Stimulated activated CD8-positive, alpha-beta memory T cell treated with anti-CD3 and anti-CD28 coated beads, Interleukin-12 subunit alpha, Interleukin-12 subunit beta, amount 100 ng/mL, for 24 hours (primary cell): ENCODE results near the gene THOC3.
"Not testable (repeated sequence)": the region's sequence is repeated elsewhere in the genome, so short reads cannot be mapped to it uniquely, and the experiment has no call there.

ENCODE experiments used
- DNase-seq: peaks from one replicate; pipeline ENCODE4 v3.0.0-alpha.2; 2020; ENCODE audit errors: extremely low read depth

THOC3 gene

GRCh38 chr5:175940632-175941031 lies 27.5 kb downstream of the THOC3 start:
- DNase-seq, result not testable (repeated sequence)

DNA sequence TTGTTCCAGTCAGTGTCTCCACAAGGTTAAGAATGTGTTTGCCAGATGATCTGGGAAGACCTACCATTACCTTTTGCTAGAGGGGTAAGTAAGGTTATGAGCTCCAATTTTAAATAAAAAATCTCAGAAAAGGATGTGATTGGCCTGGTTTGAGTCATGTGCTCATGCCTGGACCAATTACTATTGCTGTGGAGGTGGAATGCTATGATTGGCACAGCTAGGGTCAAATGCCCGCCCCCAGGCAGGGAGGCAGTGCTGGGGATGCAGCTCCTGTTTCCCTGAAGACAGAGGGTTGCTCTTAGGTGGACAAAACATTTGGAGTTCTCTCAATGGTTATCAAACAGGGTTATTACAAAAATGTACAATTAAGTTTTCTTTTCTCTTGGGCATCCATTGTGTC lies 29.6 kb downstream of the THOC3 start:
- DNase-seq, result not testable (repeated sequence)

- not testable (repeated sequence) for DNase-seq
Measured at GRCh38 chr5:175928752-175929151, 39.4 kb downstream of the THOC3 start.

DNA sequence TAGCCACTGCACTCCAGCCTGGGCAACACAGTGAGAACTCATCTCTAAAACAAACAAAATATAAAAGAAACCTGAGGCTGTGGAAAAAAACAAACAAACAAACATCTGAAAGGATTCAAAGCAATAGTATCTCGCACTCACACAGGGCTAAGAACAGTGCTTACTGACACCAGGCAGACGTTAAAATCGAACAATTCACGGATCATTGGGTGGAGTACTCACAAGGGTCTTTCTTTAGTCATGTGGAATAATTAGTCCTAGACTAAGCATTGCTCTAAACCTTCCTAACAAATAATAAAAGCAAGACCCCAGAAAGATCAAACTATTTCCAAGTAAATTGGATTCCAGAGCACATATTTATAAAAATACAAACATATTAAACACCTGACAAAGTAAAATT lies 43.0 kb downstream of the THOC3 start:
- not testable (repeated sequence) for DNase-seq

- no peak for DNase-seq
Measured at GRCh38 chr5:175922192-175922885, 45.8 kb downstream of the THOC3 start.

DNA sequence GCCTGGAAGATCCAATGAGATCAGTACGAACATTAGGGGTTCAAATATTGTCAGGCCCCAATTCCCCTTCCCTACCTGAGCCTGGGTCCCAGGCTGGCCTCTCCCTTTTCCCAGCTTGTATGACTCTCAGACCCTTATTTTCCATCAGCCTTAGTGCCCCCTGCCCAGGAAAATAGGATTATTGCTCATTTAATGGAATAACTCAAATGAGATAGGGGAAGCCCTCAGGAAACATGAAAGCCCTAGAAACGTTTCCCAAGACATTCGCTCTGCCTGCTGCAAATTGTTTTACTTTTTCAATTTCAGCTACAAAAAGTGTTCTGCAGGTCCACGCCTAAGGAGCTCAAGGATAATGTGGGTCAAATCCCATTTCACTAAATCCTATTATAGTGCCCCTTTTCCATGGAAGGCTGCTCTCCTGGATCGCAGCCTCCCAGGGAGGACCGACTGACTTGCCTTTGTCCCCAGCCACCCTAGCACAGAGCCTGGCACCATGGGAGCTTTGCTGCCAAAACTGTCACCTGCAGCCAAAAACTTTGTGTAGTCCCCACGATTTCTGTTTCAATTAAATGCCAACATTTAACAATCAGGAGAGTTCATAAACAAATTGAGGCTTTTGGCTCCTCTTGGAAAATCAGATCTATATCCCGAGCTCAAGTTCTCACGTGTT lies 46.9 kb downstream of the THOC3 start:
- DNase-seq, result no peak

GRCh38 chr5:175920231-175920811 lies 47.8 kb downstream of the THOC3 start:
- no peak for DNase-seq

- DNase-seq, result not testable (repeated sequence)
Measured at GRCh38 chr5:175915066-175916037, 52.8 kb downstream of the THOC3 start.

GRCh38 chr5:175913835-175914672 lies 54.1 kb downstream of the THOC3 start:
- not testable (repeated sequence) for DNase-seq

DNA sequence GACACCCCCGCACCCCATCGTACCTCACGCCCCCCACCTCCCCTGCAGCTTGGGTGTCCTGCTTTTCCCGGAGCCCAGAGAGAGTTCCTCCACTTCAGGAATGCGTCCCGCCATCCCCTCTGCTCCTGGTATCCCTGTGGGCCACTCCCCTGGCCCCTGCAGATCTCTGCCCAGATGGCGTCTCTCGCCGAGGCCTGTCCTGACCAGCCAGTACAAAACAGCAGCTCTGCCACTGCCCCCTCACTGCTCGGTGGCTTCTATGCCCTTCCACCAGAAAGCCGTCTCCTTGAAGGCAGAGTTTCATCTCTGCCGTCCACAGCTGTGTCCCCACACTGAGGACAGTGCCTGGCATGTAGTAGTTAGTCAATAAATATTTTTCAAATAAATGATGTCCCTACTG lies 58.0 kb downstream of the THOC3 start:
- not testable (repeated sequence) for DNase-seq
